Ramos (cell line): ENCODE measurements around the gene MRAS.
"Not testable (repeated sequence)": the region's sequence is repeated elsewhere in the genome, so short reads cannot be mapped to it uniquely, and the experiment has no call there.

Experiments
- in situ Hi-C: fragments of 300-500 bp; cut with MboI; formaldehyde crosslinking; loops from one replicate; pipeline ENCODE4 v1.14.3; 2022; ENCODE audit warnings: low sequenced_read_pairs; ENCODE audit not compliant: unreplicated experiment

MRAS gene

GRCh38 chr3:138364356-138365252 is 16.2 kb downstream of the MRAS start:
- in situ Hi-C loops = no loop called here

DNA sequence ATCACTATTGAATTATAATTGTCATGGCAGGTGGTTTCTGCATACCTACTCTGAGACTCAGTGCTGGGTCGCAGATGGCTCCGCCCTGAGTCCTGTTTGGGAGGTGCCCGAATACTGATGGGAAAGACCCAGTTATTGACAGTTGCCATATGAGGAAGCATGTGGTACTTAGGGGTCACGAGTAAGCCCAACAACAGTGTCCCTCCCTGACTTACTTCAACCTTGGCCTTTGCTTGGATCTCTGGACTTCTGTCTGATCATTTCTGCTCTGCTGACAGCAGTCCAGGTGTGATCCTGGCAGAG is 16.8 kb downstream of the MRAS start:
- in situ Hi-C loops = no loop called here

GRCh38 chr3:138366006-138366759 is 17.8 kb downstream of the MRAS start:
- in situ Hi-C loops = no loop called here

DNA sequence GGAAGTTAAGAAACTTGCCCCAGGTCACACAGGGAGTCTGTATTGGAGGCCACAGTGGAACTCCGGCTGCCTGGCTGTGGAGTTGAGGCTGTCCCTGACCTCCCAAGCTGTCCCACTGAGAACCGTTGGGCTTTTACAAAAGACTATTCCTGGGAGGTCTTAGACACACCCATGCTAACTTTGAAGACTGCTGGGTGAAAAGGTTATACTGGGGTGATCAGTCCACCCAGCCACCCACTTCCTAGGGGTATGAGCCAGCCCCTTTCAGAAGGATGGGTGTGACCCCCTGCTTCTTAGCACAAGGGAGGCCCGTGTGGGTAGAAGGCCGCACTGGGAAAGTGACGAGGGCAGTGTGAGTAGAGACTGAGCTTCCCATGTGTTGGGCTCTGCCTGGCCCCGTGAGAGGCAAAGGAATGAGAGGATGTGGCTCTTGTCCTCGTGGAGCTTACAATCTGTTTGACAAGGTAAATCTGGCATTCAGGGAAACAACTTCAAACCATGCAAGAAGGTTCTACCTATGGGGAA is 19.0 kb downstream of the MRAS start:
- in situ Hi-C loops = no loop called here

GRCh38 chr3:138367911-138368310 is 19.5 kb downstream of the MRAS start:
- in situ Hi-C loops = no loop called here

GRCh38 chr3:138369151-138369900 is 20.9 kb downstream of the MRAS start:
- in situ Hi-C loops = no loop called here

GRCh38 chr3:138370321-138370720 is 21.9 kb downstream of the MRAS start:
- in situ Hi-C loops = no loop called here

DNA sequence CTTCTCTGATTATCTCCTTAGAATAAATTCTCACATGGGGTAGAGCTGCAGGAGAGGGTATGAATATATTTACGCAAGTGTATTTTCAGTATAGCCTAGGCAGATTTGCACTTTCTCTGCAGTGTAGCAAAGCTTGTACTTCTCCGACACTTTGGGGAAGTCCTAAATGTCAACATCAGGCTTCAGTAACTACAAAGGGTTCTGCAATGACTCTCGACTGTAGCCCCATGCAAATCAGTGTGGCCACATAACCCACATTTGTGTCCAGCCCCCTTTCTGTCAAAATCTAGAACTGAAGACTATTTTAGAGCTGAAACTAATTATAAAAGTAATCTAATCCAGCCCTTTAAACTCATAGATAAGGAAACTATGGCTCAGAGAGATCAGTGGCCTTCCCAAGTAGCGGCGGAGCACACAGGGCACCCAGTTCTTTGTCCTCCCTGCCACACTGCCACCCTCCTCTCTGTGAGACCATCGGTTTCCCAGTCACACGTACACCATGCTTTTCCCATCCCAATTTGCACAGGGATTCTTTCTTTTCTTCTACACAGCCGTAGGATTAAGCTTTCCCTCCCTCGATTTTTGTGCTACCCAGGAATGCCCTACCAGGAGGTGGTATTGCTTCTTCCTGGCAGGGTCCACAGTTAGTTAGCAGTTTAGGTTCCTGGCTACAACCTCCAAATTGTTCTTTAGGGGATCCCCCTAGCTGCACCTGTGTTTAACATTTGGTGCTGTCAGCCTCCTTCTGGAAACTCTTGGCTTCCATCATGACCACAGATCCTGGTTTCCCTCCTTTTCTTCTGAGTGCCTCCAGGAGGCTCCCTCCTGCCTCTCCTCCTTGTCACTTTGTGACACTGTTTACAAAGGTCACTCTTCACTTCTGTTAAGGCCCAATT is 22.9 kb downstream of the MRAS start:
- in situ Hi-C loops = no loop called here

GRCh38 chr3:138373087-138373735 is 24.8 kb downstream of the MRAS start:
- in situ Hi-C loops = no loop called here

DNA sequence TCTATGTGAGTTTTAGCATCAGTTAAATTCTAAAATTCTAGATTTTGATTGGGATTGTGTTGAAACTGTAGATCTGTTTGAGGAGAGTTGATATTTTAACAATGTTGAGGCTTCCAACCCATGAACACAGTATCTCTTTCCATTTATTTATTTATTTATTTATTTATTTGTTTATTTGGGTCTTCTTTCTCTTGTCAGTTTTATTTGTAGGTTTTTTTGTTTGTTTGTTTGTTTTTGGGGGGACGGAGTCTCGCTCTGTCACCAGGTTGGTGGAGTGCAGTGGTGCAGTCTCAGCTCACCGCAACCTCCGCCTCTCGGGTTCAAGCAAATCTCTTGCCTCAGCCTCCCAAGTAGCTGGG is 25.3 kb downstream of the MRAS start:
- in situ Hi-C loops = no loop called here

GRCh38 chr3:138374573-138375134 is 26.3 kb downstream of the MRAS start:
- in situ Hi-C loops = no loop called here

GRCh38 chr3:138375447-138375846 is 27.1 kb downstream of the MRAS start:
- in situ Hi-C loops = no loop called here

- in situ Hi-C loops = no loop called here
Measured at GRCh38 chr3:138376663-138377062, 28.3 kb downstream of the MRAS start.

DNA sequence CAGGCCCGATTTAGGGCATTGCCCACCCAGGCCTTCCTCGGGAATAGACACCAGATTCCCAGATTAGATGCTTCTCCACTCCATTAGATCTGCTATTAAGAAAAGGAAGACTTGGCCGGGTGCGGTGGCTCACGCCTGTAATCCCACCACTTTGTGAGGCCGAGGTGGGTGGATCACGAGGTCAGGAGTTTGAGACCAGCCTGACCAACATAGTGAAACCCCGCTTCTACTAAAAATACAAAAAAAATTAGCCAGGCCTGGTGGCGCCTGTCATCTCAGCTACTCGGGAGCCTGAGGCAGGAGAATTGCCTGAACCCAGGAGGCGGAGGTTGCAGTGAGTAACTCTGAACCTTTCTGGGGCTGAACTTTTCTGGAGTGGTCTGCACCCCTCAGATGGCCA is 28.8 kb downstream of the MRAS start:
- in situ Hi-C loops = not testable (repeated sequence)

DNA sequence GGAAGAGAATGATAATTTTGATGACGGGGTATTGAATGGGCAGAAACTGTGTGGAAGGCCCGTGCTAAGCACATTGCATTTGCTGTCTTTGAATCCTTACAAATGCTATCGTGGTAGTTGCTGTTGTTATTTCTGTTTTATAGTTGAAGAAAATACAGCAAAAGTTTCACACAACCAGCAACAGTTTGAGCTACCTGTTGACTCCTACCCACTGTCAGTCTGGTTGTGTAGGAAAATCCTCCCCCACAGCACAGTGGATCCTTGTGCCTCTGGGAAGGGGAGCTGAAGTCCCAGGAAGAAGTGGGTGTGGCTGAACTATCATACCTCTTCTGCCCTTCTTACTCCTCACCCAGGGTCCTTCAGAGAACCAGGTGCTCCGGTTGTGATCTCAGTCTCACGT is 29.4 kb downstream of the MRAS start:
- in situ Hi-C loops = no loop called here

DNA sequence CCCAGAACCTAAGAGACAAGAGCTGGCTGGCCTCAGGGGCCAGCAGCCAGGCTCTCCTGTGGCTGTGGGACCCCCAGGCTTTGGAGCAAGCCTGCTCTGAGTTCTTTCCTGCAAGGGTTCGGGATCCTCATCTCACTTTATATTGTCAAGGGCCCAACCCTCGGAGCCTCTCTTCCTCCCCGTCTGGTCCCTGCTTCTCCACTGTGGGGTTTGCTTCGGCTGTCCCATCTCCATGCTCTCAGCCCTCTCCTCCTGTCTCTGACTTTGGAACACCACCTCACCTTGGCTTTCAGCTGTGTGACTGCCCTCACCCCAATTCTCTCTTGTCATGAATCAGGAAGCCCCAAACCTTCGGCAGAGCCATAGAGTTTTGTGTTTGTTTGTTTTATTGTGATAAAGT is 30.0 kb downstream of the MRAS start:
- in situ Hi-C loops = no loop called here

DNA sequence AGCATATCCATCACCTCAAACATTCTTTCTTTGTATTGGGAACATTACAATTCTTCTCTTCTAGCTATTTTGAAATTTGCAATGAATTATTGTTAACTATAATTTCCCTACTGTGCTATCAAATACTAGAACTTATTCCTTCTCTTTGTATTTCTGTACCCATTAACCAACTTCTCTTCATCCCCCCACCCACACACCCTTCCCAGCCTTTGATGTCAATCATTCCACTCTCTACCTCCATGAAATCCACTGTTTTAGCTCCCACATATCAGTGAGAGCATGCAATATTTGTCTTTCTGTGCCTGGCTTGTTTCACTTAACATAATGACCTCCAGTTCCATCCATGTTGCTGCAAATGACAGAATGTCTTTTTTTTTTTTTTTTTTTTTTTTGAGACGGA is 30.6 kb downstream of the MRAS start:
- in situ Hi-C loops = no loop called here

- in situ Hi-C loops = no loop called here
Measured at GRCh38 chr3:138381413-138381901, 33.1 kb downstream of the MRAS start.
